ENCODE data around the gene SAAL1. TPM values are rescaled to one million over a fixed set of nuclear protein-coding genes. Genes with fewer than 3 reads are reported as not detected.
"Not testable (repeated sequence)": the region's sequence is repeated elsewhere in the genome, so short reads cannot be mapped to it uniquely, and the experiment has no call there.

SAAL1 gene
- 10 to 100 TPM; 25.7 to 38.0 TPM for total RNA-seq

DNA sequence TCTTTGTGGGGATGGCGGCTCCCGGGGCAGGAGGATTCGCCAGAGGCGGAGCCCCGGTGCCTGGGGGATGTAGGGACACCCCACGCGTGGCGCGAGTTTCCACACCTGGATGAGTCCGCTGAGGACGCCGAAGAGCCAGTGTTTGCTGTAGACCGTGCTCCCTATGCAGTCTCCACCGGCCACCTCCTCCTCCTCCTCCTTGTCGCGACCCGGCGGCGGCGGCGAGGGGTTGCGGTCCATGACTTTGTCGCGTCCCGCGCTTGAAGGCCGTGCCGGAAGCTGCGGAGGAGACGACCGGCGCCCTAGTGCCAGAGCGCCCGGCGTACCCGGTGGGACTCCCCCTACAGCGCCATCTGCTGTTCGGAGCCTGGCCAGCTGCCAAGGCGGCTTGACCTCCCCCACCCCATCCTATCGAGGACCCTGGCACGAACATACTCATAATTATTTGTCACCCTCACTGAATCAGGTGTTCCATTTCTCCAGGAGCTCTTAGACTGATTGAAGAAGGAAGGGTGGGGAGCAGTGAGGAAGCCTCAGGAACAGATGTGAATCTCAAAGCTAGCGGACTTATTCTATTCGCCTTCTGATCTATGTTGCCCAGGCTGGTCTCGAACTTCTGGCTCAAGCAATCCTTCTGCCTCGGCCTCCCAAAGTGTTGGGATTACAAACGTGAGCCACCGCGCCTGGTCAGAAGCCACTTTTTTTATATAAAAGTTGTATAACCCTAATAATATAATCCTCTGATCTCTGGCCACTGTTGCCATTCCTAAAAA is at the start of gene SAAL1:
Gene SAAL1 (minus strand): TSS at position 281 of the 773 bp plus-strand sequence. CDS start 41 bp downstream, at position 240.
- Mint-ChIP-seq H3K4me1 (ENCODE audit: low read depth in 2 of 2) (peaks cover 15 to 25% of the 10 kb centered on the region in 2 donors), H3K27ac (peak within 1 kb of the TSS; percentile 86 to 93), H3K36me3 (peaks cover 7% of the 10 kb centered on the region), H3K9me3 (no peaks in the 10 kb centered on the region), H3K4me3 (peak within 1 kb of the TSS; percentile 93), H3K27me3 (peaks cover 5 to 8% of the 10 kb centered on the region in 2 donors)
- ATAC-seq (peak; percentile 99), DNase-seq (ENCODE audit: low spot score) (peak; percentile 91)

GRCh38 chr11:18151581-18151980 is 45.7 kb upstream of the SAAL1 start:
- Mint-ChIP-seq H3K9me3 (no peaks in the 10 kb centered on the region), H3K4me1 (ENCODE audit: low read depth in 2 of 2) (no peaks in the 10 kb centered on the region), H3K4me3 (no peak overlapping the region), H3K27me3 (peaks cover 27 to 34% of the 10 kb centered on the region in 2 donors), H3K36me3 (peaks cover 2% of the 10 kb centered on the region), H3K27ac (no peak overlapping the region)
- DNase-seq (ENCODE audit: low spot score) (no peak), ATAC-seq (no peak)

- Mint-ChIP-seq H3K4me1 (ENCODE audit: low read depth in 2 of 2) (peaks cover 5% of the 10 kb centered on the region in 2 donors), H3K4me3 (no peak overlapping the region), H3K27me3 (peaks cover 37 to 49% of the 10 kb centered on the region in 2 donors), H3K27ac (no peak overlapping the region), H3K9me3 (no peaks in the 10 kb centered on the region), H3K36me3 (no peaks in the 10 kb centered on the region)
- DNase-seq (ENCODE audit: low spot score) = no peak
- ATAC-seq = no peak
Observed at GRCh38 chr11:18145837-18146236, 40.0 kb upstream of the SAAL1 start.

GRCh38 chr11:18145025-18145424 is 39.1 kb upstream of the SAAL1 start:
- Mint-ChIP-seq H3K4me1 (ENCODE audit: low read depth in 2 of 2) (peaks cover 5% of the 10 kb centered on the region in 2 donors), H3K27me3 (peaks cover 36 to 44% of the 10 kb centered on the region in 2 donors), H3K9me3 (no peaks in the 10 kb centered on the region), H3K36me3 (no peaks in the 10 kb centered on the region), H3K27ac (no peak overlapping the region), H3K4me3 (no peak overlapping the region)
- no peak for DNase-seq (ENCODE audit: low spot score)
- ATAC-seq = no peak

GRCh38 chr11:18144243-18144642 is 38.4 kb upstream of the SAAL1 start:
- Mint-ChIP-seq H3K9me3 (no peaks in the 10 kb centered on the region), H3K36me3 (no peaks in the 10 kb centered on the region), H3K27me3 (peaks cover 34 to 41% of the 10 kb centered on the region in 2 donors), H3K4me3 (no peak overlapping the region), H3K4me1 (ENCODE audit: low read depth in 2 of 2) (peaks cover 5% of the 10 kb centered on the region in 2 donors), H3K27ac (no peak overlapping the region)
- DNase-seq (ENCODE audit: low spot score) = no peak
- ATAC-seq = no peak

GRCh38 chr11:18140145-18140544 is 34.3 kb upstream of the SAAL1 start:
- Mint-ChIP-seq H3K27me3 (peaks cover 35 to 52% of the 10 kb centered on the region in 2 donors), H3K9me3 (no peaks in the 10 kb centered on the region), H3K36me3 (no peaks in the 10 kb centered on the region), H3K4me3 (no peak overlapping the region), H3K27ac (no peak overlapping the region), H3K4me1 (ENCODE audit: low read depth in 2 of 2) (no peaks in the 10 kb centered on the region)
- ATAC-seq = no peak
- no peak for DNase-seq (ENCODE audit: low spot score)

DNA sequence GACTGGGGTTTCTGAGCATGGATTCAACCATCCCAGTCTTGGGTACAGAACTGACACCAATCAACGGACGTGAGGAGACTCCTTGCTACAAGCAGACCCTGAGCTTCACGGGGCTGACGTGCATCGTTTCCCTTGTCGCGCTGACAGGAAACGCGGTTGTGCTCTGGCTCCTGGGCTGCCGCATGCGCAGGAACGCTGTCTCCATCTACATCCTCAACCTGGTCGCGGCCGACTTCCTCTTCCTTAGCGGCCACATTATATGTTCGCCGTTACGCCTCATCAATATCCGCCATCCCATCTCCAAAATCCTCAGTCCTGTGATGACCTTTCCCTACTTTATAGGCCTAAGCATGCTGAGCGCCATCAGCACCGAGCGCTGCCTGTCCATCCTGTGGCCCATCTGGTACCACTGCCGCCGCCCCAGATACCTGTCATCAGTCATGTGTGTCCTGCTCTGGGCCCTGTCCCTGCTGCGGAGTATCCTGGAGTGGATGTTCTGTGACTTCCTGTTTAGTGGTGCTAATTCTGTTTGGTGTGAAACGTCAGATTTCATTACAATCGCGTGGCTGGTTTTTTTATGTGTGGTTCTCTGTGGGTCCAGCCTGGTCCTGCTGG is 31.4 kb upstream of the SAAL1 start:
- DNase-seq (ENCODE audit: low spot score) (no peak), ATAC-seq (peak in 1 of 2 donors; percentile 9)
- H3K36me3 Mint-ChIP-seq = no peaks in the 10 kb centered on the region
- H3K4me3 Mint-ChIP-seq = no peak overlapping the region
- no peaks in the 10 kb centered on the region for H3K4me1 Mint-ChIP-seq (ENCODE audit: low read depth in 2 of 2)
- H3K27me3 Mint-ChIP-seq = peaks cover 30 to 38% of the 10 kb centered on the region in 2 donors
- no peak overlapping the region for H3K27ac Mint-ChIP-seq
- no peaks in the 10 kb centered on the region for H3K9me3 Mint-ChIP-seq

DNA sequence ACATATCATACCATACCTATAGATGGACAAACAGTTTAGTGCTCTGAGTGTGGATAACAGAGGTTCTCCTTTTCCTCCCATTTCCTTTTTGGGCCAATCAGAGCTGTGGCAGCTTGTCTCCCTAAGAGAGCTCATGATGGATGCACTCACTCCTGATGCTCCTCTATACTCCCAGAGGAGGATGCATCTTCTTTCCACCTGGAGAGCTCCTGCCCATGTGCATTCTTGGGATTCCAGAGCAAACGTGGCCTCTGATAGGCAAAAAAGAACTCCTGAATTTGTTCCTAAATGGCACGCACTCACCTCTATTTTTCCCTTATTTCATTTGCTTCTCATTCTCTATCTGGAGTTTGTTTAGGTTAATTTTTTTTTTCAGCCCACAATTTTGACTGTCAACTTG is 29.4 kb upstream of the SAAL1 start:
- H3K27me3 Mint-ChIP-seq = peaks cover 33 to 37% of the 10 kb centered on the region in 2 donors
- no peak overlapping the region for H3K4me3 Mint-ChIP-seq
- no peaks in the 10 kb centered on the region for H3K36me3 Mint-ChIP-seq
- H3K4me1 Mint-ChIP-seq (ENCODE audit: low read depth in 2 of 2) = no peaks in the 10 kb centered on the region
- H3K27ac Mint-ChIP-seq = no peak overlapping the region
- no peak for DNase-seq (ENCODE audit: low spot score)
- no peaks in the 10 kb centered on the region for H3K9me3 Mint-ChIP-seq
- no peak for ATAC-seq

DNA sequence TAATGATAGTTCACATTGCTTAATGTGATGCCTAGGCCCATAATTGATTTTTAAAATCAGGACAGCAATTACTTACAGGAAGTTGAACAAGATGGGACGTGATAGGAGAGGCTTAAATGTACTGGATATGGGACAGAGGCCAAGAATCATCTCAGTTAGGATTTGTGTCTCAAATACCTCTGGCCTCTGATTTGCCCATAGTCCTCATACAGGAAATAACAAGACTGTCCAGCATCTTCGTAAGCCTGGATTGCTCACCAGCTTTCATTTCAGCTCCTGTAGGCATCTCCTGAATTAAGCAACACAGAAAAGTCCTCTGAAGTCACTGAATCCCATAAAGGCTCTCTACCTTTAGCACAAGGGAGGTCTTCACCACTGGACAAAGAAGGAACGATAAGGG is 26.5 kb upstream of the SAAL1 start, which contains the start of gene MRGPRX3:
Gene MRGPRX3 (plus strand): TSS at position 231 of the 400 bp plus-strand sequence. CDS start 4,632 bp downstream, outside the sequence.
- no peak for DNase-seq (ENCODE audit: low spot score)
- no peaks in the 10 kb centered on the region for H3K4me1 Mint-ChIP-seq (ENCODE audit: low read depth in 2 of 2)

DNA sequence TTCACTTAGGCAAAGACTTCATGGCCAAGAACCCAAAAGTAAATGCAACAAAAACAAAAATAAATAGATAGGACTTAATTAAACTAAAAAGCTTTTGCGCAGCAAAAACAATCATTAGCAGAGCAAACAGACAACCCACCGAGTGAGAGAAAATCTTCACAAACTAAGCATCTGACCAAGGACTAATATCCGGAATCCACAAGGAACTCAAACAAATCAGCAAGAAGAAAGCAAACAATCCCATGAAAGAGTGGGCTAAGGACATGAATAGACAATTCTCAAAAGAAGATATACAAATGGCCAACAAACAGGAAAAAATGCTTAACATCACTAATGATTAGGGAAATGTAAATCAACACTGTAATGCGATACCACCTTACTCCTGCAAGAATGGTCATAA is 25.2 kb upstream of the SAAL1 start:
- H3K36me3 Mint-ChIP-seq; H3K4me3 Mint-ChIP-seq; H3K4me1 Mint-ChIP-seq (ENCODE audit: low read depth in 2 of 2); ATAC-seq; DNase-seq (ENCODE audit: low spot score); H3K9me3 Mint-ChIP-seq; H3K27ac Mint-ChIP-seq: not testable (repeated sequence)
- peaks cover 40 to 46% of the 10 kb centered on the region in 2 donors for H3K27me3 Mint-ChIP-seq

More for the DNA sequence above, 26.5 kb upstream of the SAAL1 start, which contains the start of gene MRGPRX3:
- Mint-ChIP-seq H3K27ac (no peak within 1 kb of the TSS), H3K36me3 (no peaks in the 10 kb centered on the region), H3K4me3 (no peak within 1 kb of the TSS), H3K9me3 (no peaks in the 10 kb centered on the region), H3K27me3 (peaks cover 41 to 52% of the 10 kb centered on the region in 2 donors)
- no peak for ATAC-seq

- peaks cover 6 to 17% of the 10 kb centered on the region in 2 donors for H3K27me3 Mint-ChIP-seq
- H3K27ac Mint-ChIP-seq; H3K9me3 Mint-ChIP-seq; H3K4me3 Mint-ChIP-seq; ATAC-seq; H3K36me3 Mint-ChIP-seq; DNase-seq (ENCODE audit: low spot score); H3K4me1 Mint-ChIP-seq (ENCODE audit: low read depth in 2 of 2): not testable (repeated sequence)
Observed at GRCh38 chr11:18121331-18121828, 15.5 kb upstream of the SAAL1 start.

DNA sequence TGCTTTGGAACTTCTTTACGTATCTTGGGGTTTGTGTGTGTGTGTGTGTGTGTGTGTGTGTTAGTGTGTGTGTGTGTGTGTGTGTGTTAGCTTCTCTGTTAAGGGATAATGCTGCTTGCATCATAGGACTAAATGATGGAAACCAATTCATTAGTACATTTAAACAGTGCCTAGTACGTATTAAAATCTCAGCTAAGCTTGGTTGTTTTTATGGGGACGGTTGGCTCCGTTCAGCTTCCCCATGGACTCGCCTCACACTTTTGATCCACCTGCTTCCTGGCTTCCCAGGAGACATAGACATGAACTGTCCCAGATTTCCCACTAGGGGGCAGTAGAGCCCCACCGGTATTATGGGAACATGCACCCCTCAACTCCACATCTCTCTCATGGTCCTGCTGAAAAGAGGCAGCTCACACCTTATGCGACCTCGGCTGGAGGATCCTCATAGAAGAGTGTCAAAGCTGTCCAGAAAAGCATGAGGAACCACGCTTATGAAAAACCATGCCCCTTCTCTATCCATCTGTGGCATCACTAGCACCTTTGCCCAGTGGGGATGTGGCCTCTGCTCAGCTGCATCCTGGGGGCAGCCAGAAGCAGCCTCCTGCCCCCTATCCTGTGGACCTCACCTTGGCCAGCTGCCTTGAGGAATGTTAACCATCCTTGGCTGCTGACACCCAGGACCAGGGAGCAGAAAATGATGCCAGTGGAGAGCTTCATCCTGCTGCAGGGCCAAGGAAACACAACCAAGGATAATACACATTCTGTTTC is 9.7 kb upstream of the SAAL1 start:
- peak; percentile 77 to 79 for ATAC-seq
- Mint-ChIP-seq H3K27me3 (peaks cover 22 to 34% of the 10 kb centered on the region in 2 donors), H3K4me1 (ENCODE audit: low read depth in 2 of 2) (peaks cover 0 to 6% of the 10 kb centered on the region in 2 donors), H3K36me3 (no peaks in the 10 kb centered on the region), H3K9me3 (no peaks in the 10 kb centered on the region), H3K4me3 (no peak overlapping the region), H3K27ac (no peak overlapping the region)
- DNase-seq (ENCODE audit: low spot score) = peak; percentile 73

- DNase-seq (ENCODE audit: low spot score) (no peak), ATAC-seq (no peak)
- peaks cover 0 to 8% of the 10 kb centered on the region in 2 donors for H3K4me1 Mint-ChIP-seq (ENCODE audit: low read depth in 2 of 2)
- peaks cover 26 to 38% of the 10 kb centered on the region in 2 donors for H3K27me3 Mint-ChIP-seq
- no peak overlapping the region for H3K4me3 Mint-ChIP-seq
- H3K9me3 Mint-ChIP-seq = no peaks in the 10 kb centered on the region
- H3K27ac Mint-ChIP-seq = no peak overlapping the region
- no peaks in the 10 kb centered on the region for H3K36me3 Mint-ChIP-seq
Observed at GRCh38 chr11:18111005-18111404, 5.1 kb upstream of the SAAL1 start.
